ENCODE data around the gene CNIH4. TPM values are rescaled to one million over a fixed set of nuclear protein-coding genes. Genes with fewer than 3 reads are reported as not detected.
"Not testable (repeated sequence)": the region's sequence is repeated elsewhere in the genome, so short reads cannot be mapped to it uniquely, and the experiment has no call there.

The CNIH4 gene
- total RNA-seq, 1 experiment from 2014 or later: 93.8 TPM

- Histone ChIP-seq H3K79me2 (ENCODE audit: low read depth) (no peaks in the 10 kb centered on the region), H3K4me3 (no peak overlapping the region), H2AFZ (no peak overlapping the region), H3K9me3 (ENCODE audit: insufficient read depth, low read depth) (no peaks in the 10 kb centered on the region), H3F3A (ENCODE audit: insufficient read depth, low read depth) (peaks cover 21% of the 10 kb centered on the region), H3K4me1 (replicated peaks; ENCODE audit: insufficient read depth) (no peaks in the 10 kb centered on the region), H3K9me2 (ENCODE audit: insufficient read depth) (no peaks in the 10 kb centered on the region), H3K36me3 (ENCODE audit: low read depth) (peaks cover 77% of the 10 kb centered on the region), H3K27ac (no peak overlapping the region), H3K27me3 (ENCODE audit: insufficient read depth, low read depth) (no peaks in the 10 kb centered on the region), H4K20me1 (ENCODE audit: insufficient read depth) (peaks cover 7% of the 10 kb centered on the region), H3K4me2 (no peak overlapping the region)
- no peak for DNase-seq
- ChIA-PET CTCF (no interaction called here), POLR2A (ENCODE audit: unreplicated experiment) (interaction anchor here (0.6 kb wide), 1 partner anchor 262 kb away, joined by 4 read pairs; no protein-coding TSS in a partner anchor)
- no peak for TF ChIP-seq EZH2 (IDR thresholded peaks at IDR 0.05; ENCODE audit: low read depth)
- no peak for TF ChIP-seq CTCF (conservative IDR thresholded peaks at IDR 0.05)
- BruUV-seq (replicated peaks): no TSS peak
- intact Hi-C loops (cut with micrococcal nuclease; ENCODE audit: unreplicated experiment): no loop called here
Measured at GRCh38 chr1:224420106-224420505, 63.4 kb downstream of the CNIH4 start.

GRCh38 chr1:224425279-224425884 lies 68.7 kb downstream of the CNIH4 start:
- CTCF ChIA-PET: interaction anchor here (0.6 kb wide), 1 partner anchor 58 kb away, joined by 5 read pairs; no protein-coding TSS in a partner anchor
- Histone ChIP-seq H3K27ac (no peak overlapping the region), H3K79me2 (ENCODE audit: low read depth) (peaks cover 31% of the 10 kb centered on the region), H3K9me3 (ENCODE audit: insufficient read depth, low read depth) (no peaks in the 10 kb centered on the region), H4K20me1 (ENCODE audit: insufficient read depth) (peaks cover 23% of the 10 kb centered on the region), H3K4me3 (no peak overlapping the region), H3K27me3 (ENCODE audit: insufficient read depth, low read depth) (no peaks in the 10 kb centered on the region), H3K9me2 (ENCODE audit: insufficient read depth) (no peaks in the 10 kb centered on the region), H3K36me3 (ENCODE audit: low read depth) (peaks cover 55% of the 10 kb centered on the region), H2AFZ (no peak overlapping the region), H3F3A (ENCODE audit: insufficient read depth, low read depth) (peaks cover 20% of the 10 kb centered on the region), H3K4me1 (replicated peaks; ENCODE audit: insufficient read depth) (peaks cover 2% of the 10 kb centered on the region; the same call in 1 of the 2 replicates), H3K4me2 (no peak overlapping the region)
- no peak for TF ChIP-seq CTCF (conservative IDR thresholded peaks at IDR 0.05)
- TF ChIP-seq EZH2 (IDR thresholded peaks at IDR 0.05; ENCODE audit: low read depth): no peak
- BruUV-seq (replicated peaks): no TSS peak
- intact Hi-C loops (cut with micrococcal nuclease; ENCODE audit: unreplicated experiment): no loop called here
- DNase-seq: no peak
- POLR2A ChIA-PET (ENCODE audit: unreplicated experiment): interaction anchor here (0.5 kb wide), 1 partner anchor 27 kb away, joined by 3 read pairs; no protein-coding TSS in a partner anchor

- POLR2A ChIA-PET (ENCODE audit: unreplicated experiment); CTCF ChIA-PET; H3K27me3 ChIP-seq (ENCODE audit: insufficient read depth, low read depth); H3K9me3 ChIP-seq (ENCODE audit: insufficient read depth, low read depth); H2AFZ ChIP-seq; H3K4me2 ChIP-seq; intact Hi-C loops (cut with micrococcal nuclease; ENCODE audit: unreplicated experiment); H3K4me3 ChIP-seq; H3K27ac ChIP-seq; H3K9me2 ChIP-seq (ENCODE audit: insufficient read depth); BruUV-seq (replicated peaks); DNase-seq: not testable (repeated sequence)
- peaks cover 29% of the 10 kb centered on the region for H3F3A ChIP-seq (ENCODE audit: insufficient read depth, low read depth)
- peaks cover 35% of the 10 kb centered on the region for H4K20me1 ChIP-seq (ENCODE audit: insufficient read depth)
- H3K4me1 ChIP-seq (replicated peaks; ENCODE audit: insufficient read depth): peaks cover 17% of the 10 kb centered on the region
- H3K36me3 ChIP-seq (ENCODE audit: low read depth): peaks cover 62% of the 10 kb centered on the region
- H3K79me2 ChIP-seq (ENCODE audit: low read depth): peaks cover 46% of the 10 kb centered on the region
Measured at GRCh38 chr1:224426869-224427268, 70.2 kb downstream of the CNIH4 start.

- H3K4me1 ChIP-seq (replicated peaks; ENCODE audit: insufficient read depth): peaks cover 22% of the 10 kb centered on the region
- no peaks in the 10 kb centered on the region for H3K9me2 ChIP-seq (ENCODE audit: insufficient read depth)
- H2AFZ ChIP-seq: no peak overlapping the region
- peaks cover 40% of the 10 kb centered on the region for H4K20me1 ChIP-seq (ENCODE audit: insufficient read depth)
- CTCF ChIA-PET: no interaction called here
- no peaks in the 10 kb centered on the region for H3K27me3 ChIP-seq (ENCODE audit: insufficient read depth, low read depth)
- H3K9me3 ChIP-seq (ENCODE audit: insufficient read depth, low read depth): no peaks in the 10 kb centered on the region
- no peak for DNase-seq
- POLR2A ChIA-PET (ENCODE audit: unreplicated experiment): no interaction called here
- peaks cover 62% of the 10 kb centered on the region for H3K36me3 ChIP-seq (ENCODE audit: low read depth)
- no peak overlapping the region for H3K4me3 ChIP-seq
- no peak for TF ChIP-seq CTCF (conservative IDR thresholded peaks at IDR 0.05)
- TF ChIP-seq EZH2 (IDR thresholded peaks at IDR 0.05; ENCODE audit: low read depth): no peak
- BruUV-seq (replicated peaks): no TSS peak
- peaks cover 51% of the 10 kb centered on the region for H3K79me2 ChIP-seq (ENCODE audit: low read depth)
- H3K27ac ChIP-seq: no peak overlapping the region
- intact Hi-C loops (cut with micrococcal nuclease; ENCODE audit: unreplicated experiment): no loop called here
- no peak overlapping the region for H3K4me2 ChIP-seq
- peaks cover 32% of the 10 kb centered on the region for H3F3A ChIP-seq (ENCODE audit: insufficient read depth, low read depth)
Measured at GRCh38 chr1:224427346-224427745, 70.7 kb downstream of the CNIH4 start.

- POLR2A ChIA-PET (ENCODE audit: unreplicated experiment): interaction anchor here (0.6 kb wide), 1 partner anchor 429 kb away, joined by 6 read pairs; no protein-coding TSS in a partner anchor
Measured at GRCh38 chr1:224428713-224429112, 72.0 kb downstream of the CNIH4 start.

More at GRCh38 chr1:224428713-224429112, 72.0 kb downstream of the CNIH4 start:
- H3K27ac ChIP-seq; H3K9me2 ChIP-seq (ENCODE audit: insufficient read depth); BruUV-seq (replicated peaks); H3K9me3 ChIP-seq (ENCODE audit: insufficient read depth, low read depth); H3K4me2 ChIP-seq; DNase-seq; H3K27me3 ChIP-seq (ENCODE audit: insufficient read depth, low read depth); H3K4me3 ChIP-seq; H2AFZ ChIP-seq; intact Hi-C loops (cut with micrococcal nuclease; ENCODE audit: unreplicated experiment): not testable (repeated sequence)
- Histone ChIP-seq H3K36me3 (ENCODE audit: low read depth) (peaks cover 54% of the 10 kb centered on the region), H3K4me1 (replicated peaks; ENCODE audit: insufficient read depth) (peaks cover 28% of the 10 kb centered on the region), H3K79me2 (ENCODE audit: low read depth) (peaks cover 64% of the 10 kb centered on the region), H3F3A (ENCODE audit: insufficient read depth, low read depth) (peaks cover 27% of the 10 kb centered on the region), H4K20me1 (ENCODE audit: insufficient read depth) (peaks cover 50% of the 10 kb centered on the region)
- CTCF ChIA-PET: interaction anchor here (0.6 kb wide), 1 partner anchor 496 kb away, joined by 4 read pairs; no protein-coding TSS in a partner anchor

Data from PC-9 (cell line).